ENCODE measurements around the gene EREG. TPM values are rescaled to one million over a fixed set of nuclear protein-coding genes. Genes with fewer than 3 reads are reported as not detected.

Gene EREG
- total RNA-seq, 2 experiments from 2014 or later: not detected

DNA sequence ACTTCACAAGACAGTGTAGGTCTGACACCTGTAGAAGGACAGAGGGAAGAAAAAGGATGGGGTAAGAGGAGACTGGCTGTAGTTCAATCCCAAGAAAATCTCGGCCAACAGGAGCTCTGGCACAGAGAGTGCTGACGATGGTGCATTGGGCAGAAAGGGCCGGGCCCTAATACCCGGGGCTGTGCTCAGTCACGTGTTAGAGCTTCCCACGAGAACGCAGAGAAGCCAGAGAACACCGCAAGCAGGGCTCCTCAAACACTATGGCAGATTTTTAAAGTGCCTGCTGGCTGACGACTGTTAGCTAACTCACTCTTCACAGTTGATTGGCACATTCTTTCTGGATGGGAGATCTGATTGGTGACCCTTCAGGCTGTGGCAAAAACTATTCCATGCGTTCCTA, 35.5 kb downstream of the EREG start:
- POLR2A ChIA-PET: no interaction called here
- Mint-ChIP-seq H3K36me3 (ENCODE audit: low read depth) (no peaks in the 10 kb centered on the region), H3K9me3 (no peaks in the 10 kb centered on the region), H3K27me3 (no peaks in the 10 kb centered on the region), H3K27ac (no peak overlapping the region), H3K4me1 (ENCODE audit: low read depth) (peaks cover 7% of the 10 kb centered on the region), H3K4me3 (no peak overlapping the region)
- intact Hi-C loops (cut with micrococcal nuclease): no loop called here
- no peak for ATAC-seq
- TF ChIP-seq, protein P1, sequence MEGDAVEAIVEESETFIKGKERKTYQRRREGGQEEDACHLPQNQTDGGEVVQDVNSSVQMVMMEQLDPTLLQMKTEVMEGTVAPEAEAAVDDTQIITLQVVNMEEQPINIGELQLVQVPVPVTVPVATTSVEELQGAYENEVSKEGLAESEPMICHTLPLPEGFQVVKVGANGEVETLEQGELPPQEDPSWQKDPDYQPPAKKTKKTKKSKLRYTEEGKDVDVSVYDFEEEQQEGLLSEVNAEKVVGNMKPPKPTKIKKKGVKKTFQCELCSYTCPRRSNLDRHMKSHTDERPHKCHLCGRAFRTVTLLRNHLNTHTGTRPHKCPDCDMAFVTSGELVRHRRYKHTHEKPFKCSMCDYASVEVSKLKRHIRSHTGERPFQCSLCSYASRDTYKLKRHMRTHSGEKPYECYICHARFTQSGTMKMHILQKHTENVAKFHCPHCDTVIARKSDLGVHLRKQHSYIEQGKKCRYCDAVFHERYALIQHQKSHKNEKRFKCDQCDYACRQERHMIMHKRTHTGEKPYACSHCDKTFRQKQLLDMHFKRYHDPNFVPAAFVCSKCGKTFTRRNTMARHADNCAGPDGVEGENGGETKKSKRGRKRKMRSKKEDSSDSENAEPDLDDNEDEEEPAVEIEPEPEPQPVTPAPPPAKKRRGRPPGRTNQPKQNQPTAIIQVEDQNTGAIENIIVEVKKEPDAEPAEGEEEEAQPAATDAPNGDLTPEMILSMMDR (IDR thresholded peaks at IDR 0.05): no peak
- CTCF ChIA-PET: interaction anchor here (0.9 to 1.6 kb wide), 2 partner anchors 25 to 172 kb away, joined by 3 to 4 read pairs; no protein-coding TSS in a partner anchor
- DNase-seq: no peak

DNA sequence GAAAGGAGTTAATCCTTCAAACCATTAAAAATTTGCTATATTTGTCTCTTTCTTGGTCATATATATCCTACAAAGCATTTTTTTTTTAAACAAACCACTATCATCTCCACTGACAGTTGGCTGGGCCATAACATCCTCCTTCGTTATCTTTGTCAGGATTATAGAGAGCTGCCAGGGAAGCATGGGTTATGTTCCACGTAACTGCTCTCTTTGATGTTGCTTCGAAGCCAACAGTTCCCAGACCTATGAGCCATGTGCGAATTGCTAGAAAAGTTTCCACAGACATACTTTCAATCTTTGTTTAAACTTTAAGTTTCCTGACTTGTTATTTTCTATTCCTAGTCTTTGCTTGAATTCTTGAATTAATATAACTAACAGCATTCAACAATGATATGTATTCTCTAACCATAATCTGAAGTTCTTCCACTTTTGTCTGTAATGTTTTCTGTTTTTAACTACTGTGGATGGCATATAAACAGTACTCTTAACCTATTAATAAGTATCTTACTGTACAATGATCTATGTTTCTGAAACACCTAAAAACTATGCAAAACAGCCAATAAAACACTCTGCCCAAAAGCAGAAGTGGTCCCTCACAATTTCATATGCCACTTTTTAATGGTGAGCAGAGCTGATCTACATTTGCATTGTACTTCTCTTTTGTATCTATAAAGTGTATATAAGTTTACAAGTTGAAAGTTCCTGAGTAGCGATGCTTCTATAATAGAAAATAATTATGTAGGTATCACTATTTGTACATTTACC, 37.9 kb downstream of the EREG start:
- intact Hi-C loops (cut with micrococcal nuclease): no loop called here
- CTCF ChIA-PET: no interaction called here
- DNase-seq: no peak
- no peak overlapping the region for H3K27ac Mint-ChIP-seq
- H3K4me3 Mint-ChIP-seq: no peak overlapping the region
- peaks cover 4% of the 10 kb centered on the region for H3K4me1 Mint-ChIP-seq (ENCODE audit: low read depth)
- ATAC-seq: no peak
- no peaks in the 10 kb centered on the region for H3K27me3 Mint-ChIP-seq
- TF ChIP-seq, protein P1 (IDR thresholded peaks at IDR 0.05): no peak
- no peaks in the 10 kb centered on the region for H3K9me3 Mint-ChIP-seq
- POLR2A ChIA-PET: no interaction called here
- H3K36me3 Mint-ChIP-seq (ENCODE audit: low read depth): no peaks in the 10 kb centered on the region

DNA sequence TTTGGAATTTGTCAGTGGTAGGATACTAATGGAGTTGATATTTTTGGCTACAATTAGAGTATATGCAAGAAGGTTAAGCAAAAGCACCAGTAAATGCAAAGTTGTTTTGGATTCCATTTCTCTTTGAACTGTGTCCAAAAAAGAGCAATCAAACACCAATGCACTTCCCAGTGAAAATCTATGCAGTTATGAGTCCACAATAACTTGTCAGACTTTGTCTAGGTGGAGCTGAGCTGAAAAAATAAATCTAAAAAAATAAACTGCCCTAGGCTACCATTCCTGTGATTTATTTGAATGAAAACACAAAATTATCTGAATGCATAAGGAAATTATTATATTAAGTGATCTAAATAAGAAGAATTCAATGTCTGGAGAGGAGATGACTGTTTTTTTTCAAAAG, 42.9 kb downstream of the EREG start:
- TF ChIP-seq, protein P1 (IDR thresholded peaks at IDR 0.05): no peak
- DNase-seq: no peak
- H3K4me3 Mint-ChIP-seq: no peak overlapping the region
- no peaks in the 10 kb centered on the region for H3K27me3 Mint-ChIP-seq
- no peaks in the 10 kb centered on the region for H3K36me3 Mint-ChIP-seq (ENCODE audit: low read depth)
- no peak overlapping the region for H3K27ac Mint-ChIP-seq
- H3K4me1 Mint-ChIP-seq (ENCODE audit: low read depth): no peaks in the 10 kb centered on the region
- ATAC-seq: no peak
- intact Hi-C loops (cut with micrococcal nuclease): no loop called here
- CTCF ChIA-PET: no interaction called here
- H3K9me3 Mint-ChIP-seq: no peaks in the 10 kb centered on the region
- POLR2A ChIA-PET: no interaction called here

DNA sequence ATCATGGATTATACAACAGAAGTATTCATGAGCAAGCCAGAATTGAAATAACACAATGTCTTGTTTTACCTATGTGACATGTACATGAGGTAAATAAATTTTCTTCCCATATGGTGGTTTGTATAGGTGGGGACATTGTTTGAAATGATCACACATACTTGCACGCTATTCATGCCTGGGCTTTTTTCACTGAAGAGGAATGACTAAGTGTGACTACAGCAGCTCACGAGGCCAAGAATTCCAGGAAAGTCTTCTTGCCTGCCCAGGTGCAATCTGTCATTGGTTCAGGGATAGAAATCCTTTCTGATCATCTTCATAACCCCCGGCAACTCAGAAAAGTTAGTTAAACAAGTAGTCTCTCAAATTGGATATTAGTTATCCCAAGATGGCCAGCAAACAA, 43.7 kb downstream of the EREG start:
- Mint-ChIP-seq H3K27ac (no peak overlapping the region), H3K36me3 (ENCODE audit: low read depth) (no peaks in the 10 kb centered on the region), H3K27me3 (no peaks in the 10 kb centered on the region), H3K4me1 (ENCODE audit: low read depth) (no peaks in the 10 kb centered on the region), H3K9me3 (no peaks in the 10 kb centered on the region), H3K4me3 (no peak overlapping the region)
- intact Hi-C loops (cut with micrococcal nuclease): no loop called here
- POLR2A ChIA-PET: no interaction called here
- no peak for ATAC-seq
- CTCF ChIA-PET: no interaction called here
- TF ChIP-seq, protein P1 (IDR thresholded peaks at IDR 0.05): no peak
- no peak for DNase-seq

DNA sequence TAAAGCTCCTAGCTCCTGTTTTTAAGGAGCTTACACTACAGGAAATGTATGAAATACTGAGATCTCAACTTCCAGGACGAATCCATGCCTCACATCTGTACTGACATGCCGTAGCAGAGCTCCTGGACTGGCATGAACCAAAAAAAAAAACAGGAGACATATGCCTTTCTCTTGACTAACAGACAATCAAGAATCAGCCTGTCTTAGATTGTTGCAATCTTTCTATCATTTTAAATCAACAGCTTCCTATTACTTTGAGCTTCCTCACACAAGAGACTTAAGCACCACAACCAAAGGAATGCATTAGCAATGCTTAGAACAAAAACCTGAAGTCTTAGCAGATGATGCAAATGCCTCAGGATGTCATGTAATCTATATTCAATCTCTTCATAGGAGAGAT, 45.3 kb downstream of the EREG start:
- CTCF ChIA-PET: no interaction called here
- no peak overlapping the region for H3K27ac Mint-ChIP-seq
- intact Hi-C loops (cut with micrococcal nuclease): no loop called here
- POLR2A ChIA-PET: no interaction called here
- DNase-seq (no peak), ATAC-seq (no peak)
- H3K4me1 Mint-ChIP-seq (ENCODE audit: low read depth): no peaks in the 10 kb centered on the region
- H3K36me3 Mint-ChIP-seq (ENCODE audit: low read depth): no peaks in the 10 kb centered on the region
- H3K4me3 Mint-ChIP-seq: no peak overlapping the region
- no peaks in the 10 kb centered on the region for H3K9me3 Mint-ChIP-seq
- TF ChIP-seq, protein P1 (IDR thresholded peaks at IDR 0.05): no peak
- peaks cover 2% of the 10 kb centered on the region for H3K27me3 Mint-ChIP-seq

Measured in activated CD8-positive, alpha-beta T cell treated with anti-CD3 and anti-CD28 coated beads for 36 hours (primary cell).